Measurements from ENCODE around the gene FGFBP3. TPM values are rescaled to one million over a fixed set of nuclear protein-coding genes. Genes with fewer than 3 reads are reported as not detected.

The FGFBP3 gene
- polyA plus RNA-seq, 1 experiment: 0.17 TPM

- Histone ChIP-seq H3K4me3 (ENCODE audit: low read depth, low read length) (no peak overlapping the region), H3K27ac (ENCODE audit: low read depth, low read length) (no peak overlapping the region), H3K9me3 (ENCODE audit: control insufficient read depth, insufficient read depth, low read length) (no peaks in the 10 kb centered on the region), H3K27me3 (ENCODE audit: control insufficient read depth, insufficient read depth, low read length) (no peaks in the 10 kb centered on the region)
- DNase-seq (ENCODE audit: low read depth, low spot score): no peak
- CTCF ChIA-PET: no interaction called here
- no peak for TF ChIP-seq CTCF (IDR thresholded peaks at IDR 0.05; ENCODE audit: low read depth, low read length)
- POLR2A ChIA-PET: no interaction called here
Measured at GRCh38 chr10:91893051-91893450, 16.2 kb downstream of the FGFBP3 start.

- no peak for TF ChIP-seq CTCF (IDR thresholded peaks at IDR 0.05; ENCODE audit: low read depth, low read length)
- H3K4me3 ChIP-seq (ENCODE audit: low read depth, low read length): no peak overlapping the region
- no peaks in the 10 kb centered on the region for H3K9me3 ChIP-seq (ENCODE audit: control insufficient read depth, insufficient read depth, low read length)
- POLR2A ChIA-PET: interaction anchor here (0.7 to 1.2 kb wide), 2 partner anchors 32 to 93 kb away, joined by 4 read pairs; partner anchors contain the start of genes BTAF1 and TNKS2
- DNase-seq (ENCODE audit: low read depth, low spot score): no peak
- no peaks in the 10 kb centered on the region for H3K27me3 ChIP-seq (ENCODE audit: control insufficient read depth, insufficient read depth, low read length)
- CTCF ChIA-PET: interaction anchor here (0.6 kb wide), 1 partner anchor 556 kb away, joined by 3 read pairs; no protein-coding TSS in a partner anchor
- H3K27ac ChIP-seq (ENCODE audit: low read depth, low read length): no peak overlapping the region
Measured at GRCh38 chr10:91891125-91892001, 17.9 kb downstream of the FGFBP3 start.

GRCh38 chr10:91887272-91888076 lies 21.8 kb downstream of the FGFBP3 start:
- DNase-seq (ENCODE audit: low read depth, low spot score): no peak
- CTCF ChIA-PET: interaction anchor here (0.8 kb wide), 1 partner anchor 20 kb away, joined by 4 read pairs; no protein-coding TSS in a partner anchor

GRCh38 chr10:91886954-91887271 lies 22.4 kb downstream of the FGFBP3 start:
- Histone ChIP-seq H3K27ac (ENCODE audit: low read depth, low read length) (no peak overlapping the region), H3K4me3 (ENCODE audit: low read depth, low read length) (peak overlapping the region; percentile 67), H3K9me3 (ENCODE audit: control insufficient read depth, insufficient read depth, low read length) (no peaks in the 10 kb centered on the region), H3K27me3 (ENCODE audit: control insufficient read depth, insufficient read depth, low read length) (no peaks in the 10 kb centered on the region)
- TF ChIP-seq CTCF (IDR thresholded peaks at IDR 0.05; ENCODE audit: low read depth, low read length): no peak
- ChIA-PET CTCF (interaction anchor here (0.8 kb wide), 1 partner anchor 21 kb away, joined by 4 read pairs; no protein-coding TSS in a partner anchor), POLR2A (interaction anchor here (0.7 to 0.9 kb wide), 2 partner anchors 9 to 21 kb away, joined by 3 read pairs; no protein-coding TSS in a partner anchor)
- no peak for DNase-seq (ENCODE audit: low read depth, low spot score)

More at GRCh38 chr10:91887272-91888076, 21.8 kb downstream of the FGFBP3 start:
- TF ChIP-seq CTCF (IDR thresholded peaks at IDR 0.05; ENCODE audit: low read depth, low read length): no peak
- H3K27me3 ChIP-seq (ENCODE audit: control insufficient read depth, insufficient read depth, low read length): no peaks in the 10 kb centered on the region
- H3K4me3 ChIP-seq (ENCODE audit: low read depth, low read length): peak overlapping the region; percentile 67
- H3K27ac ChIP-seq (ENCODE audit: low read depth, low read length): no peak overlapping the region
- POLR2A ChIA-PET: interaction anchor here (0.7 to 0.9 kb wide), 2 partner anchors 9 to 21 kb away, joined by 3 read pairs; no protein-coding TSS in a partner anchor
- H3K9me3 ChIP-seq (ENCODE audit: control insufficient read depth, insufficient read depth, low read length): no peaks in the 10 kb centered on the region
